HCT116 (cell line): Measurements from ENCODE around the gene PSMA7. TPM values are rescaled to one million over a fixed set of nuclear protein-coding genes. Genes with fewer than 3 reads are reported as not detected.

ENCODE experiments used
- ATAC-seq: fragments of 200-7000 bp; cut with Tn5 transposase; 2 replicates; pipeline ENCODE4 v1.9.1; 2020; ENCODE audit warnings: mild to moderate bottlenecking, moderate library complexity
- BruUV-seq: library from RNA; stranded (reverse); fragments of 400-500 nt; replicated peaks from 2 replicates; lab custom pipeline; 2021; lab: Mats Ljungman, UMichigan
- CTCF ChIA-PET: fragments of 300-600 bp; sonication (Branson Sonifier 250); formaldehyde crosslinking; loops from one replicate; lab custom pipeline; 2021; ENCODE audit warnings: antibody characterized with exemption; lab: Charles Lee
- POLR2A ChIA-PET: fragments of 300-600, 350-600 bp; sonication (Branson Sonifier 250); formaldehyde crosslinking; loops from one replicate; lab custom pipeline; 2021; ENCODE audit warnings: antibody characterized with exemption; lab: Charles Lee
- RAD21 ChIA-PET, 2 experiments: fragments of 300-600 bp; sonication (Branson Sonifier 250); formaldehyde crosslinking; loops; one replicate each; lab custom pipeline; 2023; ENCODE audit warnings: low total read pairs in 2 of 2; ENCODE audit not compliant: uncharacterized antibody in 2 of 2, unreplicated experiment in 2 of 2, low non-redundant PET in 1 of 2; lab: Charles Lee
- DNase-seq: peaks from one replicate; pipeline ENCODE4 v3.0.0-alpha.2; 2010; ENCODE audit warnings: low read depth, low spot score
- H2AFZ ChIP-seq: fragments of 200-600 bp; shearing (Covaris generic), sonication (generic); 2 replicates; pipeline ENCODE4 v1.6.1; 2017; ENCODE audit warnings: low read depth, mixed run types, mixed read lengths, antibody characterized with exemption, low read length; ENCODE audit not compliant: poor library complexity, severe bottlenecking
- H3K27ac ChIP-seq: 2 replicates; pipeline ENCODE4 v1.5.1; 2012; ENCODE audit warnings: low read depth, low read length
- H3K27me3 ChIP-seq: fragments of 200-600 bp; sonication (generic); 2 replicates; pipeline ENCODE4 v1.6.1; 2016; ENCODE audit warnings: mixed run types, low read length, mixed read lengths; ENCODE audit not compliant: insufficient read depth
- H3K36me3 ChIP-seq, 2 experiments: fragments of 200-500 bp in 1 of 2; fragments of 200-600 bp in 1 of 2; sonication (Bioruptor generic) in 1 of 2; sonication (generic) in 1 of 2; 2 replicates each; pipeline versions ENCODE4 v1.5.1 to v1.6.1; 2014 to 2016; ENCODE audit warnings: low read length in 2 of 2, inconsistent platforms in 1 of 2, mixed read lengths in 1 of 2, mixed run types in 1 of 2; ENCODE audit not compliant: insufficient read depth in 2 of 2, control insufficient read depth in 1 of 2
- H3K4me1 ChIP-seq, 2 experiments: fragments of 200-600 bp in 1 of 2; sonication (generic) in 1 of 2; 2 replicates each; pipeline versions ENCODE4 v1.5.1 to v1.6.1; 2012 to 2017; ENCODE audit warnings: low read length in 2 of 2, inconsistent platforms in 1 of 2, mild to moderate bottlenecking in 1 of 2, mixed read lengths in 1 of 2, mixed run types in 1 of 2, moderate library complexity in 1 of 2; ENCODE audit not compliant: insufficient read depth in 2 of 2, control insufficient read depth in 1 of 2
- H3K4me2 ChIP-seq: fragments of 200-600 bp; sonication (generic); 2 replicates; pipeline ENCODE4 v1.6.1; 2017; ENCODE audit warnings: mixed run types, low read length, mixed read lengths
- H3K4me3 ChIP-seq, 2 experiments: fragments of 200-600 bp in 1 of 2; sonication (generic) in 1 of 2; replicated peaks in 1 of 2; 2 replicates each; pipeline ENCODE4 v1.5.1; 2011 to 2016; ENCODE audit warnings: low read length in 2 of 2, control low read depth in 1 of 2, low read depth in 1 of 2, mild to moderate bottlenecking in 1 of 2, mixed read lengths in 1 of 2, mixed run types in 1 of 2
- H3K79me2 ChIP-seq: fragments of 200-600 bp; sonication (generic); 2 replicates; pipeline ENCODE4 v1.6.1; 2017; ENCODE audit warnings: mild to moderate bottlenecking, mixed run types, low read length, moderate library complexity, mixed read lengths; ENCODE audit not compliant: insufficient read depth
- H3K9ac ChIP-seq: fragments of 200-600 bp; sonication (generic); 2 replicates; pipeline ENCODE4 v1.6.1; 2016; ENCODE audit warnings: low read length, mixed read lengths
- H3K9me2 ChIP-seq: fragments of 200-600 bp; sonication (generic), shearing (Covaris generic); 2 replicates; pipeline ENCODE4 v1.6.1; 2017; ENCODE audit warnings: mixed run types, mild to moderate bottlenecking, moderate library complexity; ENCODE audit not compliant: insufficient read depth
- H3K9me3 ChIP-seq, 2 experiments: fragments of 200-500 bp in 1 of 2; fragments of 200-600 bp in 1 of 2; sonication (Bioruptor generic) in 1 of 2; sonication (generic) in 1 of 2; 2 replicates each; pipeline ENCODE4 v1.6.1; 2014 to 2017; ENCODE audit warnings: low read length in 2 of 2, mixed read lengths in 2 of 2, inconsistent platforms in 1 of 2, low read depth in 1 of 2, mild to moderate bottlenecking in 1 of 2, mixed run types in 1 of 2, moderate library complexity in 1 of 2; ENCODE audit not compliant: control insufficient read depth in 1 of 2, insufficient read depth in 1 of 2
- H4K20me1 ChIP-seq: fragments of 200-600 bp; sonication (generic), shearing (Covaris generic); 2 replicates; pipeline ENCODE4 v1.6.1; 2017; ENCODE audit warnings: mixed run types, mild to moderate bottlenecking, moderate library complexity; ENCODE audit not compliant: insufficient read depth
- ELF1 ChIP-seq: IDR thresholded peaks from 2 replicates; pipeline ENCODE4 v1.6.1; 2012; ENCODE audit warnings: low read depth, borderline replicate concordance
- FOSL1 ChIP-seq: IDR thresholded peaks from 2 replicates; pipeline ENCODE4 v1.6.1; 2012; ENCODE audit warnings: low read depth
- JUND ChIP-seq: IDR thresholded peaks from 2 replicates; pipeline ENCODE4 v1.6.1; 2012
- POLR2AphosphoS5 ChIP-seq: IDR thresholded peaks from 2 replicates; pipeline ENCODE4 v1.6.1; 2011; ENCODE audit warnings: mild to moderate bottlenecking, low read depth, low read length, moderate library complexity
- RAD21 ChIP-seq: IDR thresholded peaks from 2 replicates; pipeline ENCODE4 v1.6.1; 2012; ENCODE audit warnings: low read depth, mild to moderate bottlenecking
- TCF7L2 ChIP-seq: IDR thresholded peaks from 2 replicates; pipeline ENCODE4 v1.7.0; 2011; ENCODE audit warnings: borderline replicate concordance, inconsistent platforms; ENCODE audit not compliant: insufficient read depth, insufficient read length; ENCODE audit errors: extremely low read depth
- ZFX ChIP-seq: fragments of 450-650 bp; IDR thresholded peaks from 2 replicates; pipeline ENCODE4 v1.6.1; 2017
- intact Hi-C: fragments of 100-400 bp; cut with micrococcal nuclease; formaldehyde crosslinking; loops from 2 replicates; pipeline ENCODE4 v1.10.0; 2022
- total RNA-seq: library from RNA; stranded (reverse); gene quantifications from one replicate; pipeline ENCODE4 v1.2.1, GENCODE V29; 2021; ENCODE audit not compliant: unreplicated experiment
- TF ChIP-seq, protein P1 (sequence below): IDR thresholded peaks from 2 replicates; pipeline ENCODE4 v1.6.1; 2012
- TF ChIP-seq, protein P2 (sequence below), 3 experiments: fragments of 200-600 bp in 1 of 3; sonication (generic) in 1 of 3; IDR thresholded peaks in 2 of 3; conservative IDR thresholded peaks in 1 of 3; 2 replicates each; pipeline ENCODE4 v1.5.1; 2012 to 2017; ENCODE audit warnings: low read depth in 2 of 3, low read length in 2 of 3, antibody characterized with exemption in 1 of 3, borderline replicate concordance in 1 of 3, control low read depth in 1 of 3, mild to moderate bottlenecking in 1 of 3, mixed read lengths in 1 of 3, mixed run types in 1 of 3, moderate library complexity in 1 of 3; ENCODE audit not compliant: insufficient read depth in 1 of 3

The PSMA7 gene
- total RNA-seq, 1 experiment from 2014 or later: 364 TPM

DNA sequence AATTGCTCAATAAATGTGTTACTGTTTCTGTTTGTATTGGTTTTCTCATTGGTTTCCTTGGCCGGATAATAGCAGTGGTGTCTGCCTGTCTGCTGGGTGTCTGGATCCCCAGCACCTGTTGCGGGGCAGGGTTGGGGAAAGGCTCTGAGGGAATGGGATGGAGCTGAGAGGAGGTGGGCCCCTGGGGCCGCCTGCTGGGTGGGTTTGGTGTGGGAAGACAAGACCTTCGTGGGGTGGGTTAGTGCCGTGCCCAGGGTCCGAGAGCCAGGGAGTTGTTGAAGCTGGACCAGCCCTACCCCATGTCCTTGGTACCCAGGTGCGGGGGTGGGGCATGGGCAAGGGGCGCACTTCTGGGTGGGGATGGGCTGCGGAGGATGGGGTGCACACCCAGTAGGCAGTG is 4.3 kb upstream of the PSMA7 start:
- TF ChIP-seq ELF1 (no peak), TCF7L2 (no peak), POLR2AphosphoS5 (no peak), RAD21 (no peak), FOSL1 (no peak), ZFX (no peak), JUND (no peak)
- TF ChIP-seq, protein P1, sequence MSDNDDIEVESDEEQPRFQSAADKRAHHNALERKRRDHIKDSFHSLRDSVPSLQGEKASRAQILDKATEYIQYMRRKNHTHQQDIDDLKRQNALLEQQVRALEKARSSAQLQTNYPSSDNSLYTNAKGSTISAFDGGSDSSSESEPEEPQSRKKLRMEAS: no peak
- TF ChIP-seq, protein P2, sequence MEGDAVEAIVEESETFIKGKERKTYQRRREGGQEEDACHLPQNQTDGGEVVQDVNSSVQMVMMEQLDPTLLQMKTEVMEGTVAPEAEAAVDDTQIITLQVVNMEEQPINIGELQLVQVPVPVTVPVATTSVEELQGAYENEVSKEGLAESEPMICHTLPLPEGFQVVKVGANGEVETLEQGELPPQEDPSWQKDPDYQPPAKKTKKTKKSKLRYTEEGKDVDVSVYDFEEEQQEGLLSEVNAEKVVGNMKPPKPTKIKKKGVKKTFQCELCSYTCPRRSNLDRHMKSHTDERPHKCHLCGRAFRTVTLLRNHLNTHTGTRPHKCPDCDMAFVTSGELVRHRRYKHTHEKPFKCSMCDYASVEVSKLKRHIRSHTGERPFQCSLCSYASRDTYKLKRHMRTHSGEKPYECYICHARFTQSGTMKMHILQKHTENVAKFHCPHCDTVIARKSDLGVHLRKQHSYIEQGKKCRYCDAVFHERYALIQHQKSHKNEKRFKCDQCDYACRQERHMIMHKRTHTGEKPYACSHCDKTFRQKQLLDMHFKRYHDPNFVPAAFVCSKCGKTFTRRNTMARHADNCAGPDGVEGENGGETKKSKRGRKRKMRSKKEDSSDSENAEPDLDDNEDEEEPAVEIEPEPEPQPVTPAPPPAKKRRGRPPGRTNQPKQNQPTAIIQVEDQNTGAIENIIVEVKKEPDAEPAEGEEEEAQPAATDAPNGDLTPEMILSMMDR (IDR thresholded peaks at IDR 0.05 in 2 of 3, conservative IDR thresholded peaks at IDR 0.05 in 1 of 3; ENCODE audit: borderline replicate concordance in 1 of 3, insufficient read depth in 1 of 3, low read depth in 2 of 3, low read length in 2 of 3): no peak
- TF ChIP-seq, all 23 proteins: peak for 0
- Histone ChIP-seq H3K36me3 (peaks cover 0 to 22% of the 10 kb centered on the region in 2 experiments; a peak in 2 of 4 replicates), H3K27me3 (no peaks in the 10 kb centered on the region), H3K9me3 (no peaks in the 10 kb centered on the region), H3K4me3 (no peak overlapping the region), H3K79me2 (peaks cover 89% of the 10 kb centered on the region), H2AFZ (no peak overlapping the region), H3K9ac (no peak overlapping the region), H3K4me1 (peaks cover 6 to 12% of the 10 kb centered on the region in 2 experiments), H3K9me2 (no peaks in the 10 kb centered on the region), H4K20me1 (peaks cover 14% of the 10 kb centered on the region; the same call in 1 of the 2 replicates), H3K4me2 (no peak overlapping the region), H3K27ac (no peak overlapping the region; the same call in 1 of the 2 replicates)
- no peak for ATAC-seq
- DNase-seq: no peak
- CTCF ChIA-PET: no interaction called here
- POLR2A ChIA-PET: no interaction called here
- intact Hi-C loops: no loop called here
- no TSS peak for BruUV-seq
- RAD21 ChIA-PET: no interaction called here
